ENCODE data around the gene SUCLG1.

The SUCLG1 gene

GRCh38 chr2:84482603-84483002 is 23.5 kb upstream of the SUCLG1 start:
- Histone ChIP-seq H3K27ac (ENCODE audit: extremely low read depth, low read depth, low read length) (no peak overlapping the region), H3K4me3 (ENCODE audit: low read depth, low read length) (no peak overlapping the region), H3K36me3 (ENCODE audit: control insufficient read depth in 2 of 2, insufficient read depth in 1 of 2, low read length in 2 of 2) (no peaks in the 10 kb centered on the region), H3K9me3 (ENCODE audit: control insufficient read depth, insufficient read depth, low read depth, low read length) (no peaks in the 10 kb centered on the region), H3K4me1 (ENCODE audit: control insufficient read depth, insufficient read depth, low read length) (peaks cover 3% of the 10 kb centered on the region; the same call in 1 of the 2 replicates)
- no peak for TF ChIP-seq ZNF561 (tag by site-specific recombination; IDR thresholded peaks at IDR 0.05; ENCODE audit: borderline replicate concordance)
- no peak for TF ChIP-seq ZSCAN30 (tag by site-specific recombination; IDR thresholded peaks at IDR 0.05)
- no peak for TF ChIP-seq ZNF324 (tag by site-specific recombination; IDR thresholded peaks at IDR 0.05)
- TF ChIP-seq ZNF629 (tag by site-specific recombination; IDR thresholded peaks at IDR 0.05): no peak
- TF ChIP-seq ZNF48 (tag by site-specific recombination; IDR thresholded peaks at IDR 0.05): no peak
- no peak for TF ChIP-seq TSHZ1 (tag by site-specific recombination; IDR thresholded peaks at IDR 0.05; ENCODE audit: borderline replicate concordance)
- TF ChIP-seq ZNF391 (tag by site-specific recombination; IDR thresholded peaks at IDR 0.05; ENCODE audit: borderline replicate concordance, low read depth): no peak
- TF ChIP-seq GFI1B (tag by site-specific recombination; IDR thresholded peaks at IDR 0.05): no peak
- no peak for TF ChIP-seq ZNF544 (tag by site-specific recombination; IDR thresholded peaks at IDR 0.05)
- no peak for TF ChIP-seq ZNF621 (tag by site-specific recombination; IDR thresholded peaks at IDR 0.05)
- TF ChIP-seq ZNF404 (tag by site-specific recombination; IDR thresholded peaks at IDR 0.05): no peak
- TF ChIP-seq BCL11A (tag by site-specific recombination; IDR thresholded peaks at IDR 0.05; ENCODE audit: low read depth): no peak
- no peak for TF ChIP-seq ZSCAN23 (tag by site-specific recombination; IDR thresholded peaks at IDR 0.05)
- no peak for TF ChIP-seq ZNF146 (tag by site-specific recombination; IDR thresholded peaks at IDR 0.05)
- POLR2A ChIA-PET: no interaction called here
- CTCF ChIA-PET: no interaction called here

GRCh38 chr2:84481702-84482101 is 22.6 kb upstream of the SUCLG1 start:
- no peak overlapping the region for H3K4me3 ChIP-seq (ENCODE audit: low read depth, low read length)
- peaks cover 3% of the 10 kb centered on the region; the same call in 1 of the 2 replicates for H3K4me1 ChIP-seq (ENCODE audit: control insufficient read depth, insufficient read depth, low read length)
- TF ChIP-seq ZNF10 (tag by site-specific recombination; IDR thresholded peaks at IDR 0.05) (no peak), ZBTB44 (tag by site-specific recombination; IDR thresholded peaks at IDR 0.05) (no peak), ZNF350 (tag by site-specific recombination; IDR thresholded peaks at IDR 0.05) (no peak), KLF16 (tag by site-specific recombination; IDR thresholded peaks at IDR 0.05) (no peak), ZNF76 (tag by site-specific recombination; IDR thresholded peaks at IDR 0.05; ENCODE audit: borderline replicate concordance, low read depth) (no peak)
- POLR2A ChIA-PET: no interaction called here
- no peaks in the 10 kb centered on the region for H3K36me3 ChIP-seq (ENCODE audit: control insufficient read depth in 2 of 2, insufficient read depth in 1 of 2, low read length in 2 of 2)
- CTCF ChIA-PET: interaction anchor here (0.6 to 0.7 kb wide), 2 partner anchors 10 to 433 kb away, joined by 3 read pairs; no protein-coding TSS in a partner anchor
- H3K27ac ChIP-seq (ENCODE audit: extremely low read depth, low read depth, low read length): no peak overlapping the region
- H3K9me3 ChIP-seq (ENCODE audit: control insufficient read depth, insufficient read depth, low read depth, low read length): no peaks in the 10 kb centered on the region

GRCh38 chr2:84478867-84479266 is 19.8 kb upstream of the SUCLG1 start:
- H3K9me3 ChIP-seq (ENCODE audit: control insufficient read depth, insufficient read depth, low read depth, low read length): no peaks in the 10 kb centered on the region
- TF ChIP-seq ZBTB48 (tag by site-specific recombination; IDR thresholded peaks at IDR 0.05): no peak
- TF ChIP-seq MZF1 (tag by site-specific recombination; IDR thresholded peaks at IDR 0.05; ENCODE audit: borderline replicate concordance): no peak
- no peak for TF ChIP-seq HIC1 (tag by site-specific recombination; IDR thresholded peaks at IDR 0.05)
- TF ChIP-seq ZFP69B (tag by site-specific recombination; IDR thresholded peaks at IDR 0.05): no peak
- 0 out of 2 replicates have a peak, but pooled peaks have one; percentile 21 for TF ChIP-seq ZIC2 (tag by site-specific recombination; IDR thresholded peaks at IDR 0.05)
- TF ChIP-seq ZNF514 (tag by site-specific recombination; IDR thresholded peaks at IDR 0.05): no peak
- no peak for TF ChIP-seq ZNF16 (tag by site-specific recombination; IDR thresholded peaks at IDR 0.05; ENCODE audit: low read depth)
- H3K4me3 ChIP-seq (ENCODE audit: low read depth, low read length): no peak overlapping the region
- POLR2A ChIA-PET: no interaction called here
- no peaks in the 10 kb centered on the region for H3K36me3 ChIP-seq (ENCODE audit: control insufficient read depth in 2 of 2, insufficient read depth in 1 of 2, low read length in 2 of 2)
- CTCF ChIA-PET: no interaction called here
- H3K4me1 ChIP-seq (ENCODE audit: control insufficient read depth, insufficient read depth, low read length): no peaks in the 10 kb centered on the region
- no peak overlapping the region for H3K27ac ChIP-seq (ENCODE audit: extremely low read depth, low read depth, low read length)

All from HEK293 (cell line).